HepG2 (cell line): ENCODE data around the gene TMEM87B. TPM values are rescaled to one million over a fixed set of nuclear protein-coding genes. Genes with fewer than 3 reads are reported as not detected.
A peak's percentile ranks its signal among the peaks of the same experiment; 100 is the strongest.

Experiments used
- BCLAF1 ChIP-seq: fragments of 450-650 bp; IDR thresholded peaks from 2 replicates; pipeline ENCODE4 v1.6.1; 2017; ENCODE audit warnings: mild to moderate bottlenecking
- HDAC2 ChIP-seq: sonication (generic); formaldehyde crosslinking; IDR thresholded peaks from 2 replicates; pipeline ENCODE4 v1.4.0; 2020; ENCODE audit warnings: missing genetic modification reagents
- MED1 ChIP-seq: sonication (generic); formaldehyde crosslinking; IDR thresholded peaks from 2 replicates; pipeline ENCODE4 v1.4.0; 2020; ENCODE audit warnings: missing genetic modification reagents
- POGK ChIP-seq: sonication (generic); formaldehyde crosslinking; conservative IDR thresholded peaks from 2 replicates; pipeline ENCODE4 v1.8.0; 2022; ENCODE audit warnings: mild to moderate bottlenecking, moderate library complexity, missing genetic modification reagents
- PREB ChIP-seq: sonication (generic); formaldehyde crosslinking; IDR thresholded peaks from 2 replicates; pipeline ENCODE4 v1.4.0; 2020; ENCODE audit warnings: missing genetic modification reagents
- RELA ChIP-seq: sonication (generic); formaldehyde crosslinking; IDR thresholded peaks from 2 replicates; pipeline ENCODE4 v1.4.0; 2020; ENCODE audit warnings: missing genetic modification reagents
- TAF15 ChIP-seq: fragments of 200-400 bp; formaldehyde crosslinking; IDR thresholded peaks from one replicate; pipeline ENCODE4 v1.6.1; 2018; ENCODE audit warnings: mild to moderate bottlenecking, low read depth, low read length; ENCODE audit not compliant: poor library complexity, severe bottlenecking
- TBX2 ChIP-seq: sonication (generic); formaldehyde crosslinking; IDR thresholded peaks from 2 replicates; pipeline ENCODE4 v1.5.0; 2020; ENCODE audit warnings: missing genetic modification reagents, mild to moderate bottlenecking, borderline replicate concordance
- TFE3 ChIP-seq: IDR thresholded peaks from 2 replicates; pipeline ENCODE4 v1.6.1; 2016
- TGIF2 ChIP-seq: IDR thresholded peaks from 2 replicates; pipeline ENCODE4 v1.6.1; 2016; ENCODE audit warnings: control low read depth, missing compliant biosample characterization
- ZFP91 ChIP-seq: sonication (generic); formaldehyde crosslinking; IDR thresholded peaks from 2 replicates; pipeline ENCODE4 v1.9.0; 2022; ENCODE audit warnings: missing genetic modification reagents, mild to moderate bottlenecking, borderline replicate concordance
- ZNF224 ChIP-seq: sonication (generic); formaldehyde crosslinking; IDR thresholded peaks from 2 replicates; pipeline ENCODE4 v1.5.0; 2020; ENCODE audit warnings: mild to moderate bottlenecking, missing genetic modification reagents
- ZNF282 ChIP-seq: fragments of 450-650 bp; IDR thresholded peaks from 2 replicates; pipeline ENCODE4 v1.6.1; 2018; ENCODE audit not compliant: partially characterized antibody
- ZNF329 ChIP-seq: sonication (generic); formaldehyde crosslinking; IDR thresholded peaks from 2 replicates; pipeline ENCODE4 v1.9.0; 2021; ENCODE audit warnings: low read depth, mild to moderate bottlenecking, missing genetic modification reagents
- ZNF33A ChIP-seq: sonication (generic); formaldehyde crosslinking; IDR thresholded peaks from 2 replicates; pipeline ENCODE4 v1.5.1; 2020; ENCODE audit warnings: missing genetic modification reagents, mild to moderate bottlenecking, moderate library complexity, borderline replicate concordance
- ZNF580 ChIP-seq: IDR thresholded peaks from 2 replicates; pipeline ENCODE4 v1.6.1; 2016; ENCODE audit warnings: low read depth, borderline replicate concordance
- ZNF788 ChIP-seq: sonication (generic); formaldehyde crosslinking; IDR thresholded peaks from 2 replicates; pipeline ENCODE4 v1.5.0; 2020; ENCODE audit warnings: mild to moderate bottlenecking, missing genetic modification reagents, borderline replicate concordance
- ZSCAN21 ChIP-seq: sonication (generic); formaldehyde crosslinking; IDR thresholded peaks from 2 replicates; pipeline ENCODE4 v1.8.0; 2022; ENCODE audit warnings: mild to moderate bottlenecking, missing genetic modification reagents, moderate library complexity, borderline replicate concordance
- polyA plus RNA-seq, 8 experiments: library from polyadenylated mRNA; depleted of rRNA in 3 of 8; stranded (reverse) in 7 of 8; unstranded in 1 of 8; fragments of >200 nt; fragmentation: Illumina TruSeq in 4 of 8; extraction: Trizol in 4 of 8; gene quantifications; 2 replicates each; pipeline versions ENCODE4 v1.2.1 to v1.2.3, GENCODE V29; 2011 to 2016; ENCODE audit warnings: low read depth in 4 of 8, missing spikeins in 1 of 8, mixed read lengths in 1 of 8; ENCODE audit not compliant: insufficient read depth in 1 of 8
- total RNA-seq, 5 experiments: library from RNA; depleted of rRNA; stranded (reverse); fragments of >200 nt; fragmentation: Illumina TruSeq; extraction: Trizol; gene quantifications; 2 replicates each; pipeline ENCODE4 v1.2.3, GENCODE V29; 2016; ENCODE audit warnings: low read depth in 1 of 5

The TMEM87B gene
- total and polyA plus RNA-seq, 2 of the 13 experiments (the other 11 are each of a cell fraction or from before 2014, with no cell fraction given), result 15.1 to 16.2 TPM

- no peak for TF ChIP-seq BCLAF1
- TF ChIP-seq ZNF788 (CRISPR knock-in tag), result peak; percentile 61; the same call in 1 of the 2 replicates
- TF ChIP-seq TFE3 (CRISPR knock-in tag), result peak; percentile 16; the same call in 1 of the 2 replicates
- peak; percentile 80; the same call in 1 of the 2 replicates for TF ChIP-seq TGIF2 (CRISPR knock-in tag)
- peak; percentile 97 for TF ChIP-seq TBX2 (CRISPR knock-in tag)
- no peak for TF ChIP-seq TAF15
- TF ChIP-seq ZNF282, result no peak
- TF ChIP-seq ZNF33A (CRISPR knock-in tag), result no peak
- TF ChIP-seq ZNF224 (CRISPR knock-in tag), result peak; percentile 57; the same call in 1 of the 2 replicates
- TF ChIP-seq PREB (CRISPR knock-in tag), result no peak
- TF ChIP-seq ZNF580 (CRISPR knock-in tag), result peak; percentile 2; the same call in 1 of the 2 replicates
- TF ChIP-seq ZSCAN21 (CRISPR knock-in tag), result peak; percentile 26; the same call in 1 of the 2 replicates
- TF ChIP-seq RELA, result no peak
- no peak for TF ChIP-seq ZNF329 (CRISPR knock-in tag)
- TF ChIP-seq ZFP91 (CRISPR knock-in tag), result peak; percentile 94; the same call in 1 of the 2 replicates
- TF ChIP-seq POGK (CRISPR knock-in tag), result peak; percentile 59; the same call in 1 of the 2 replicates
- peak; percentile 58; the same call in 1 of the 2 replicates for TF ChIP-seq MED1 (CRISPR knock-in tag)
- TF ChIP-seq HDAC2 (CRISPR knock-in tag), result peak; percentile 52; the same call in 1 of the 2 replicates
Observed at GRCh38 chr2:112054847-112055729, at the start of gene TMEM87B (continued).
